HCT116 (cell line): ENCODE measurements around the gene GPR107. TPM values are rescaled to one million over a fixed set of nuclear protein-coding genes. Genes with fewer than 3 reads are reported as not detected.

ENCODE experiments used
- ATAC-seq: fragments of 200-7000 bp; cut with Tn5 transposase; 2 replicates; pipeline ENCODE4 v1.9.1; 2020; ENCODE audit warnings: mild to moderate bottlenecking, moderate library complexity
- BruUV-seq: library from RNA; stranded (reverse); fragments of 400-500 nt; replicated peaks from 2 replicates; lab custom pipeline; 2021; lab: Mats Ljungman, UMichigan
- CTCF ChIA-PET: fragments of 300-600 bp; sonication (Branson Sonifier 250); formaldehyde crosslinking; loops from one replicate; lab custom pipeline; 2021; ENCODE audit warnings: antibody characterized with exemption; lab: Charles Lee
- POLR2A ChIA-PET: fragments of 300-600, 350-600 bp; sonication (Branson Sonifier 250); formaldehyde crosslinking; loops from one replicate; lab custom pipeline; 2021; ENCODE audit warnings: antibody characterized with exemption; lab: Charles Lee
- RAD21 ChIA-PET, 2 experiments: fragments of 300-600 bp; sonication (Branson Sonifier 250); formaldehyde crosslinking; loops; one replicate each; lab custom pipeline; 2023; ENCODE audit warnings: low total read pairs in 2 of 2; ENCODE audit not compliant: uncharacterized antibody in 2 of 2, unreplicated experiment in 2 of 2, low non-redundant PET in 1 of 2; lab: Charles Lee
- DNase-seq: peaks from one replicate; pipeline ENCODE4 v3.0.0-alpha.2; 2010; ENCODE audit warnings: low read depth, low spot score
- H2AFZ ChIP-seq: fragments of 200-600 bp; shearing (Covaris generic), sonication (generic); 2 replicates; pipeline ENCODE4 v1.6.1; 2017; ENCODE audit warnings: low read depth, mixed run types, mixed read lengths, antibody characterized with exemption, low read length; ENCODE audit not compliant: poor library complexity, severe bottlenecking
- H3K27ac ChIP-seq: 2 replicates; pipeline ENCODE4 v1.5.1; 2012; ENCODE audit warnings: low read depth, low read length
- H3K27me3 ChIP-seq: fragments of 200-600 bp; sonication (generic); 2 replicates; pipeline ENCODE4 v1.6.1; 2016; ENCODE audit warnings: mixed run types, low read length, mixed read lengths; ENCODE audit not compliant: insufficient read depth
- H3K36me3 ChIP-seq, 2 experiments: fragments of 200-500 bp in 1 of 2; fragments of 200-600 bp in 1 of 2; sonication (Bioruptor generic) in 1 of 2; sonication (generic) in 1 of 2; 2 replicates each; pipeline versions ENCODE4 v1.5.1 to v1.6.1; 2014 to 2016; ENCODE audit warnings: low read length in 2 of 2, inconsistent platforms in 1 of 2, mixed read lengths in 1 of 2, mixed run types in 1 of 2; ENCODE audit not compliant: insufficient read depth in 2 of 2, control insufficient read depth in 1 of 2
- H3K4me1 ChIP-seq, 2 experiments: fragments of 200-600 bp in 1 of 2; sonication (generic) in 1 of 2; 2 replicates each; pipeline versions ENCODE4 v1.5.1 to v1.6.1; 2012 to 2017; ENCODE audit warnings: low read length in 2 of 2, inconsistent platforms in 1 of 2, mild to moderate bottlenecking in 1 of 2, mixed read lengths in 1 of 2, mixed run types in 1 of 2, moderate library complexity in 1 of 2; ENCODE audit not compliant: insufficient read depth in 2 of 2, control insufficient read depth in 1 of 2
- H3K4me2 ChIP-seq: fragments of 200-600 bp; sonication (generic); 2 replicates; pipeline ENCODE4 v1.6.1; 2017; ENCODE audit warnings: mixed run types, low read length, mixed read lengths
- H3K4me3 ChIP-seq, 2 experiments: fragments of 200-600 bp in 1 of 2; sonication (generic) in 1 of 2; replicated peaks in 1 of 2; 2 replicates each; pipeline ENCODE4 v1.5.1; 2011 to 2016; ENCODE audit warnings: low read length in 2 of 2, control low read depth in 1 of 2, low read depth in 1 of 2, mild to moderate bottlenecking in 1 of 2, mixed read lengths in 1 of 2, mixed run types in 1 of 2
- H3K79me2 ChIP-seq: fragments of 200-600 bp; sonication (generic); 2 replicates; pipeline ENCODE4 v1.6.1; 2017; ENCODE audit warnings: mild to moderate bottlenecking, mixed run types, low read length, moderate library complexity, mixed read lengths; ENCODE audit not compliant: insufficient read depth
- H3K9ac ChIP-seq: fragments of 200-600 bp; sonication (generic); 2 replicates; pipeline ENCODE4 v1.6.1; 2016; ENCODE audit warnings: low read length, mixed read lengths
- H3K9me2 ChIP-seq: fragments of 200-600 bp; sonication (generic), shearing (Covaris generic); 2 replicates; pipeline ENCODE4 v1.6.1; 2017; ENCODE audit warnings: mixed run types, mild to moderate bottlenecking, moderate library complexity; ENCODE audit not compliant: insufficient read depth
- H3K9me3 ChIP-seq, 2 experiments: fragments of 200-500 bp in 1 of 2; fragments of 200-600 bp in 1 of 2; sonication (Bioruptor generic) in 1 of 2; sonication (generic) in 1 of 2; 2 replicates each; pipeline ENCODE4 v1.6.1; 2014 to 2017; ENCODE audit warnings: low read length in 2 of 2, mixed read lengths in 2 of 2, inconsistent platforms in 1 of 2, low read depth in 1 of 2, mild to moderate bottlenecking in 1 of 2, mixed run types in 1 of 2, moderate library complexity in 1 of 2; ENCODE audit not compliant: control insufficient read depth in 1 of 2, insufficient read depth in 1 of 2
- H4K20me1 ChIP-seq: fragments of 200-600 bp; sonication (generic), shearing (Covaris generic); 2 replicates; pipeline ENCODE4 v1.6.1; 2017; ENCODE audit warnings: mixed run types, mild to moderate bottlenecking, moderate library complexity; ENCODE audit not compliant: insufficient read depth
- CBX3 ChIP-seq: IDR thresholded peaks from 2 replicates; pipeline ENCODE4 v1.6.1; 2012; ENCODE audit warnings: low read depth
- CEBPB ChIP-seq: IDR thresholded peaks from 2 replicates; pipeline ENCODE4 v1.6.1; 2012; ENCODE audit warnings: low read depth
- EGR1 ChIP-seq: IDR thresholded peaks from 2 replicates; pipeline ENCODE4 v1.6.1; 2012; ENCODE audit warnings: low read depth
- ELF1 ChIP-seq: IDR thresholded peaks from 2 replicates; pipeline ENCODE4 v1.6.1; 2012; ENCODE audit warnings: low read depth, borderline replicate concordance
- EZH2 ChIP-seq: fragments of 200-600 bp; sonication (generic); IDR thresholded peaks from 2 replicates; pipeline ENCODE4 v1.6.1; 2017; ENCODE audit warnings: antibody characterized with exemption, mixed run types
- EZH2phosphoT487 ChIP-seq: fragments of 200-600 bp; IDR thresholded peaks from 2 replicates; pipeline ENCODE4 v1.6.1; 2018; ENCODE audit warnings: antibody characterized with exemption, borderline replicate concordance
- FOSL1 ChIP-seq: IDR thresholded peaks from 2 replicates; pipeline ENCODE4 v1.6.1; 2012; ENCODE audit warnings: low read depth
- JUND ChIP-seq: IDR thresholded peaks from 2 replicates; pipeline ENCODE4 v1.6.1; 2012
- POLR2A ChIP-seq: IDR thresholded peaks from 2 replicates; pipeline ENCODE4 v1.7.0; 2011; ENCODE audit warnings: borderline replicate concordance; ENCODE audit not compliant: insufficient read depth, insufficient read length; ENCODE audit errors: extremely low read depth
- SP1 ChIP-seq: IDR thresholded peaks from 2 replicates; pipeline ENCODE4 v1.6.1; 2012; ENCODE audit warnings: low read depth
- SRF ChIP-seq: IDR thresholded peaks from 2 replicates; pipeline ENCODE4 v1.6.1; 2012; ENCODE audit warnings: low read depth
- TCF7L2 ChIP-seq: IDR thresholded peaks from 2 replicates; pipeline ENCODE4 v1.7.0; 2011; ENCODE audit warnings: borderline replicate concordance, inconsistent platforms; ENCODE audit not compliant: insufficient read depth, insufficient read length; ENCODE audit errors: extremely low read depth
- YY1 ChIP-seq: IDR thresholded peaks from 2 replicates; pipeline ENCODE4 v1.6.1; 2011; ENCODE audit warnings: low read length, low read depth, moderate library complexity, mild to moderate bottlenecking; ENCODE audit not compliant: insufficient replicate concordance; ENCODE audit errors: extremely low read depth
- ZFX ChIP-seq: fragments of 450-650 bp; IDR thresholded peaks from 2 replicates; pipeline ENCODE4 v1.6.1; 2017
- ZNF274 ChIP-seq: fragments of 200-500 bp; sonication (Bioruptor generic); IDR thresholded peaks from 2 replicates; pipeline ENCODE4 v1.6.1; 2014; ENCODE audit warnings: mild to moderate bottlenecking, low read depth, low read length, inconsistent platforms
- intact Hi-C: fragments of 100-400 bp; cut with micrococcal nuclease; formaldehyde crosslinking; loops from 2 replicates; pipeline ENCODE4 v1.10.0; 2022
- total RNA-seq: library from RNA; stranded (reverse); gene quantifications from one replicate; pipeline ENCODE4 v1.2.1, GENCODE V29; 2021; ENCODE audit not compliant: unreplicated experiment
- TF ChIP-seq, protein P1 (sequence below): IDR thresholded peaks from 2 replicates; pipeline ENCODE4 v1.6.1; 2011; ENCODE audit warnings: mild to moderate bottlenecking, low read length, moderate library complexity; ENCODE audit not compliant: insufficient replicate concordance; ENCODE audit errors: extremely low read depth
- TF ChIP-seq, protein P2 (sequence below): IDR thresholded peaks from 2 replicates; pipeline ENCODE4 v1.6.1; 2012; ENCODE audit warnings: low read depth
- TF ChIP-seq, protein P3 (sequence below): IDR thresholded peaks from 2 replicates; pipeline ENCODE4 v1.6.1; 2012

GPR107 gene
- total RNA-seq, 1 experiment from 2014 or later, result 32.5 TPM

DNA sequence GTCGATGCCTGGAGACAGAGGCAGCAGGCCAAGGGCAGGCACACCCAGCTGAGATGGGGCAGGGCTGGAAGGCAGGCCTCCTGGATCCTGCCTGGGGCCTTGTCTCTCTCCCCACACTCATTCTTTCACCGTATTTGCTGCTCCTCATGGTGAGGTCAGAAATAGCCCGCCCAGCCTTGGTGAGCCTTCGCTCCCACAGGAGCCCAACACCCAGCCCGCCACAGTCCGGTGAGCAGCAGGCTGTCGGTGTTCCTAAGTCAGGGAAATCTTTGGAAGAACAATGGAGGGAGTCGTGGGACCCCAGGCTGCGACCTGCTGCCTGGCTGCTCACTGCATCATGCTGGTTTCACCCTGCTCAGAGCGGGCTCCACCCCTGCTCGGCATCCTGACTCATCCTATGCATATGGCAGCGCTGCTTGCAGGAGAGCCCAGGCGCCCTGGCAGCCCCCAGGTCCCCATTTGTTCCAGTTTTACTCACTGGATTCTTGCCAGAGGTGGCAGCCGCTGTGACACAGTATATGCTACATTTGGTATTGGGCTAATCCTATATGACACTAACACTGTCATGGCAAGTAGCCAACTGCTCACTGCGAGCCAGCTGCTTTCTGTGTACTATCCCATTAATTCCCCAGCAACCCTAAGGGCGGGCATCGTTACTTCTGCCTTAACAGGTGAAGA lies 65.3 kb downstream of the GPR107 start (continued):
- TF ChIP-seq YY1 (no peak), EGR1 (no peak), EZH2phosphoT487 (no peak)

DNA sequence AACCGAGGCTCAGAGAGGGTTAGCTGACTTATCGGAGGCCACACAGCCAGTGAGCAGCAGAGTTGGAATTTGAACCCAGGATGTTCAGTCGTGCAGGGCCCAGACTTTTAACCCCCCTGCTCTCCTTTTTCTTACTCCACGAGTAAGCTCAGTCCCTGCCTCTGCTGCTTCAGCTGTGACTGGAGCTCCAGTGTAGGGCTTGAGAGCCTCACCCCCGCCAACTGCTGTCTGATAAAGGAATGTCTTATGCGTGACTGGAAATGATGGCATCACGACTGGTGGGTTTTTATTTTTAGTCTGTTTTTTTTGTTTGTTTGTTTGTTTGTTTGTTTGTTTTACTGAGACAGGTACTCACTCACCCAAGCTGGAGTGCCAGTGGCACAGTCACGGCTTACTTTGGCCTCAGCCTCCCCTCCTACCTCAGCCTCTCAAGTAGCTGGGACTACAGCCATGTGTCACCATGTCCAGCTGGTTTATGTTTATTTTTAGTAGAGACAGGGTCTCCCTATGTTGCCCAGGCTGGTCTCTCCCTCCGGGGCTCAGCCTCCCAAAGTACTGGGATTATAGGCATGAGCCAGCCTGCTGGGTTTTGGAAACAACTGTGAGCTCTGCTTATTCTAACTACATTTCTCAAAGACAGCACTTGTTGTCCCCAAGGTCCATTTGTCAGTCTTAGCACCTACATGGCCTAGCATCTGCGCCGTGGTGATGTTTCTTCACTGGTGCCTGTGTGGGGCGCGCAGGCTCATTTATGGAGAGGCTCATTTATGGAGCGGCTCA lies 66.0 kb downstream of the GPR107 start:
- RAD21 ChIA-PET, result no interaction called here
- DNase-seq (no peak), ATAC-seq (no peak)
- H3K4me1 ChIP-seq, result peaks cover 6 to 23% of the 10 kb centered on the region in 2 experiments
- H3K9ac ChIP-seq, result no peak overlapping the region
- H4K20me1 ChIP-seq, result no peaks in the 10 kb centered on the region
- no peaks in the 10 kb centered on the region for H3K9me2 ChIP-seq
- no TSS peak for BruUV-seq
- H3K36me3 ChIP-seq, result no peaks in the 10 kb centered on the region
- CTCF ChIA-PET, result no interaction called here
- H3K79me2 ChIP-seq, result no peaks in the 10 kb centered on the region
- no peaks in the 10 kb centered on the region for H3K27me3 ChIP-seq
- POLR2A ChIA-PET, result no interaction called here
- no peaks in the 10 kb centered on the region for H3K9me3 ChIP-seq
- TF ChIP-seq ELF1, result no peak
- no peak for TF ChIP-seq ZFX
- no peak for TF ChIP-seq CBX3
- TF ChIP-seq CEBPB, result no peak
- no peak for TF ChIP-seq POLR2A
- no peak for TF ChIP-seq EZH2
- no peak for TF ChIP-seq JUND
- TF ChIP-seq, protein P1, sequence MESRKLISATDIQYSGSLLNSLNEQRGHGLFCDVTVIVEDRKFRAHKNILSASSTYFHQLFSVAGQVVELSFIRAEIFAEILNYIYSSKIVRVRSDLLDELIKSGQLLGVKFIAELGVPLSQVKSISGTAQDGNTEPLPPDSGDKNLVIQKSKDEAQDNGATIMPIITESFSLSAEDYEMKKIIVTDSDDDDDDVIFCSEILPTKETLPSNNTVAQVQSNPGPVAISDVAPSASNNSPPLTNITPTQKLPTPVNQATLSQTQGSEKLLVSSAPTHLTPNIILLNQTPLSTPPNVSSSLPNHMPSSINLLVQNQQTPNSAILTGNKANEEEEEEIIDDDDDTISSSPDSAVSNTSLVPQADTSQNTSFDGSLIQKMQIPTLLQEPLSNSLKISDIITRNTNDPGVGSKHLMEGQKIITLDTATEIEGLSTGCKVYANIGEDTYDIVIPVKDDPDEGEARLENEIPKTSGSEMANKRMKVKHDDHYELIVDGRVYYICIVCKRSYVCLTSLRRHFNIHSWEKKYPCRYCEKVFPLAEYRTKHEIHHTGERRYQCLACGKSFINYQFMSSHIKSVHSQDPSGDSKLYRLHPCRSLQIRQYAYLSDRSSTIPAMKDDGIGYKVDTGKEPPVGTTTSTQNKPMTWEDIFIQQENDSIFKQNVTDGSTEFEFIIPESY, result no peak
- TF ChIP-seq FOSL1, result no peak
- no peak for TF ChIP-seq SP1
- no peak for TF ChIP-seq TCF7L2
- TF ChIP-seq, protein P2, sequence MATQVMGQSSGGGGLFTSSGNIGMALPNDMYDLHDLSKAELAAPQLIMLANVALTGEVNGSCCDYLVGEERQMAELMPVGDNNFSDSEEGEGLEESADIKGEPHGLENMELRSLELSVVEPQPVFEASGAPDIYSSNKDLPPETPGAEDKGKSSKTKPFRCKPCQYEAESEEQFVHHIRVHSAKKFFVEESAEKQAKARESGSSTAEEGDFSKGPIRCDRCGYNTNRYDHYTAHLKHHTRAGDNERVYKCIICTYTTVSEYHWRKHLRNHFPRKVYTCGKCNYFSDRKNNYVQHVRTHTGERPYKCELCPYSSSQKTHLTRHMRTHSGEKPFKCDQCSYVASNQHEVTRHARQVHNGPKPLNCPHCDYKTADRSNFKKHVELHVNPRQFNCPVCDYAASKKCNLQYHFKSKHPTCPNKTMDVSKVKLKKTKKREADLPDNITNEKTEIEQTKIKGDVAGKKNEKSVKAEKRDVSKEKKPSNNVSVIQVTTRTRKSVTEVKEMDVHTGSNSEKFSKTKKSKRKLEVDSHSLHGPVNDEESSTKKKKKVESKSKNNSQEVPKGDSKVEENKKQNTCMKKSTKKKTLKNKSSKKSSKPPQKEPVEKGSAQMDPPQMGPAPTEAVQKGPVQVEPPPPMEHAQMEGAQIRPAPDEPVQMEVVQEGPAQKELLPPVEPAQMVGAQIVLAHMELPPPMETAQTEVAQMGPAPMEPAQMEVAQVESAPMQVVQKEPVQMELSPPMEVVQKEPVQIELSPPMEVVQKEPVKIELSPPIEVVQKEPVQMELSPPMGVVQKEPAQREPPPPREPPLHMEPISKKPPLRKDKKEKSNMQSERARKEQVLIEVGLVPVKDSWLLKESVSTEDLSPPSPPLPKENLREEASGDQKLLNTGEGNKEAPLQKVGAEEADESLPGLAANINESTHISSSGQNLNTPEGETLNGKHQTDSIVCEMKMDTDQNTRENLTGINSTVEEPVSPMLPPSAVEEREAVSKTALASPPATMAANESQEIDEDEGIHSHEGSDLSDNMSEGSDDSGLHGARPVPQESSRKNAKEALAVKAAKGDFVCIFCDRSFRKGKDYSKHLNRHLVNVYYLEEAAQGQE, result no peak
- no peak for TF ChIP-seq ZNF274
- no peak for TF ChIP-seq EGR1
- TF ChIP-seq, protein P3, sequence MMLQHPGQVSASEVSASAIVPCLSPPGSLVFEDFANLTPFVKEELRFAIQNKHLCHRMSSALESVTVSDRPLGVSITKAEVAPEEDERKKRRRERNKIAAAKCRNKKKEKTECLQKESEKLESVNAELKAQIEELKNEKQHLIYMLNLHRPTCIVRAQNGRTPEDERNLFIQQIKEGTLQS, result no peak
- TF ChIP-seq EZH2phosphoT487, result no peak
- TF ChIP-seq SRF, result no peak
- H3K4me2 ChIP-seq, result no peak overlapping the region
- H3K27ac ChIP-seq, result no peak overlapping the region
- intact Hi-C loops, result no loop called here
- H3K4me3 ChIP-seq, result no peak overlapping the region
- no peak overlapping the region for H2AFZ ChIP-seq
